ENCODE results near the gene RSBN1L.

Gene RSBN1L

GRCh38 chr7:77727936-77728701 is 31.9 kb downstream of the RSBN1L start:
- peak in 7 of 56 donors; percentile 3 to 13 (median 8) for DNase-seq

GRCh38 chr7:77729574-77730348 is 33.5 kb downstream of the RSBN1L start:
- DNase-seq, result no peak

GRCh38 chr7:77731716-77732115 is 35.5 kb downstream of the RSBN1L start:
- no peak for DNase-seq

- DNase-seq, result no peak
Observed at GRCh38 chr7:77734659-77735421, 38.6 kb downstream of the RSBN1L start.

- DNase-seq, result no peak
Observed at GRCh38 chr7:77735457-77735856, 39.2 kb downstream of the RSBN1L start.

GRCh38 chr7:77736991-77737390 is 40.7 kb downstream of the RSBN1L start:
- DNase-seq, result no peak

GRCh38 chr7:77738382-77738781 is 42.1 kb downstream of the RSBN1L start:
- no peak for DNase-seq

GRCh38 chr7:77738871-77739270 is 42.6 kb downstream of the RSBN1L start:
- DNase-seq, result no peak

GRCh38 chr7:77740257-77740656 is 44.0 kb downstream of the RSBN1L start:
- DNase-seq, result no peak

GRCh38 chr7:77743518-77743917 is 47.3 kb downstream of the RSBN1L start:
- DNase-seq, result no peak

GRCh38 chr7:77745746-77746145 is 49.5 kb downstream of the RSBN1L start:
- no peak for DNase-seq

GRCh38 chr7:77746164-77746823 is 50.0 kb downstream of the RSBN1L start:
- no peak for DNase-seq

GRCh38 chr7:77746824-77747165 is 50.5 kb downstream of the RSBN1L start:
- no peak for DNase-seq

- DNase-seq, result no peak
Observed at GRCh38 chr7:77747178-77747577, 50.9 kb downstream of the RSBN1L start.

- no peak for DNase-seq
Observed at GRCh38 chr7:77747718-77748117, 51.5 kb downstream of the RSBN1L start.

- DNase-seq, result no peak
Observed at GRCh38 chr7:77752016-77752415, 55.8 kb downstream of the RSBN1L start.

GRCh38 chr7:77753173-77753572 is 56.9 kb downstream of the RSBN1L start:
- DNase-seq, result no peak

- no peak for DNase-seq
Observed at GRCh38 chr7:77757589-77757988, 61.3 kb downstream of the RSBN1L start.

- DNase-seq, result peak in 37 of 56 donors; percentile 1 to 91 (median 17)
Observed at GRCh38 chr7:77759294-77759889, 63.1 kb downstream of the RSBN1L start.

- no peak for DNase-seq
Observed at GRCh38 chr7:77760809-77761453, 64.7 kb downstream of the RSBN1L start.

- no peak for DNase-seq
Observed at GRCh38 chr7:77765481-77765880, 69.2 kb downstream of the RSBN1L start.
